GM19238 (cell line): ENCODE measurements around the gene SLIT1.
"Not testable (repeated sequence)": the region's sequence is repeated elsewhere in the genome, so short reads cannot be mapped to it uniquely, and the experiment has no call there.

Experiments
- DNase-seq: peaks from one replicate; pipeline ENCODE4 v3.0.0; 2011; ENCODE audit warnings: low spot score; ENCODE audit not compliant: insufficient read length

The SLIT1 gene

GRCh38 chr10:97082575-97082974 is 103.2 kb downstream of the SLIT1 start:
- DNase-seq = not testable (repeated sequence)

- DNase-seq = peak; percentile 71
Measured at GRCh38 chr10:97081621-97082235, 104.0 kb downstream of the SLIT1 start.

- no peak for DNase-seq
Measured at GRCh38 chr10:97080051-97080776, 105.5 kb downstream of the SLIT1 start.

GRCh38 chr10:97079448-97079847 is 106.3 kb downstream of the SLIT1 start:
- no peak for DNase-seq

GRCh38 chr10:97078938-97079445 is 106.8 kb downstream of the SLIT1 start:
- DNase-seq = no peak

GRCh38 chr10:97078261-97078937 is 107.4 kb downstream of the SLIT1 start:
- DNase-seq = no peak

GRCh38 chr10:97076781-97077180 is 109.0 kb downstream of the SLIT1 start:
- no peak for DNase-seq

- DNase-seq = no peak
Measured at GRCh38 chr10:97075961-97076525, 109.7 kb downstream of the SLIT1 start.

GRCh38 chr10:97075421-97075820 is 110.3 kb downstream of the SLIT1 start:
- DNase-seq = no peak

- DNase-seq = no peak
Measured at GRCh38 chr10:97074256-97075145, 111.3 kb downstream of the SLIT1 start.

GRCh38 chr10:97072851-97073665 is 112.7 kb downstream of the SLIT1 start:
- DNase-seq = peak; percentile 71

- no peak for DNase-seq
Measured at GRCh38 chr10:97071496-97071895, 114.3 kb downstream of the SLIT1 start.

- DNase-seq = no peak
Measured at GRCh38 chr10:97069576-97070362, 116.0 kb downstream of the SLIT1 start.

- no peak for DNase-seq
Measured at GRCh38 chr10:97069026-97069425, 116.7 kb downstream of the SLIT1 start.

- DNase-seq = no peak
Measured at GRCh38 chr10:97067716-97068391, 117.9 kb downstream of the SLIT1 start.

- DNase-seq = no peak
Measured at GRCh38 chr10:97066877-97067555, 118.7 kb downstream of the SLIT1 start.

GRCh38 chr10:97065686-97066660 is 119.8 kb downstream of the SLIT1 start:
- no peak for DNase-seq
